ENCODE measurements around the gene DUS3L. TPM values are rescaled to one million over a fixed set of nuclear protein-coding genes. Genes with fewer than 3 reads are reported as not detected.

Gene DUS3L
- total and polyA plus RNA-seq, 2 donors (not counting 3 experiments of a cell fraction or from before 2014, with no cell fraction given): 25.8 to 38.9 TPM

- Histone ChIP-seq H3K9me1 (replicated peaks; ENCODE audit: control insufficient read depth, extremely low read depth, insufficient read depth, low read length) (no peaks in the 10 kb centered on the region), H3K9ac (replicated peaks; ENCODE audit: extremely low read depth, insufficient read depth, low read length) (no peak overlapping the region), H3K79me2 (ENCODE audit: control insufficient read depth, insufficient read depth, low read length) (no peaks in the 10 kb centered on the region), H3K4me2 (ENCODE audit: insufficient read depth, low read length) (no peak overlapping the region), H3K9me3 (replicated peaks; ENCODE audit: control insufficient read depth, insufficient read depth, low read length) (no peaks in the 10 kb centered on the region), H3K4me3 (replicated peaks in 1 of 3; ENCODE audit: insufficient read depth in 1 of 3, low read depth in 1 of 3, low read length in 3 of 3) (no peak overlapping the region), H3K27ac (ENCODE audit: insufficient read depth, low read depth, low read length) (no peak overlapping the region), H4K20me1 (replicated peaks; ENCODE audit: control insufficient read depth, extremely low read depth, insufficient read depth, low read length) (no peaks in the 10 kb centered on the region), H3K36me3 (ENCODE audit: control insufficient read depth in 2 of 2, extremely low read depth in 1 of 2, insufficient read depth in 2 of 2, low read length in 2 of 2) (no peaks in the 10 kb centered on the region), H2AFZ (ENCODE audit: low read depth, low read length) (no peak overlapping the region), H3K4me1 (ENCODE audit: control insufficient read depth, extremely low read depth, insufficient read depth, low read length) (no peaks in the 10 kb centered on the region), H3K27me3 (ENCODE audit: control insufficient read depth in 2 of 2, insufficient read depth in 2 of 2, low read length in 2 of 2) (no peaks in the 10 kb centered on the region)
- intact Hi-C loops (cut with micrococcal nuclease): no loop called here
- DNase-seq (ENCODE audit: low read depth, low spot score): no peak
- no peak for FAIRE-seq
- dilution Hi-C loops (cut with MboI; ENCODE audit: extremely low pct_ligation_motif_present, low sequenced_read_pairs): no loop called here
- ChIA-PET CTCF (no interaction called here), POLR2A (no interaction called here)
- TF ChIP-seq GATA2 (IDR thresholded peaks at IDR 0.05; ENCODE audit: insufficient read depth, insufficient read length, low read depth, low read length) (no peak), FOS (IDR thresholded peaks at IDR 0.05; ENCODE audit: borderline replicate concordance, insufficient read depth, low read length) (no peak), CTCF (IDR thresholded peaks at IDR 0.05; ENCODE audit: extremely low read depth in 1 of 2, insufficient read depth in 1 of 2, low read depth in 1 of 2, low read length in 2 of 2) (no peak), MYC (IDR thresholded peaks at IDR 0.05; ENCODE audit: low read depth, low read length) (no peak), POLR2AphosphoS5 (IDR thresholded peaks at IDR 0.05; ENCODE audit: insufficient read depth, low read depth, low read length) (no peak), EZH2 (IDR thresholded peaks at IDR 0.05; ENCODE audit: borderline replicate concordance, low read depth, low read length, severe bottlenecking) (no peak), POLR2A (IDR thresholded peaks at IDR 0.05; ENCODE audit: low read depth, low read length) (no peak), JUN (IDR thresholded peaks at IDR 0.05; ENCODE audit: borderline replicate concordance, insufficient read depth, insufficient read length, low read depth) (no peak)
- TF ChIP-seq, protein P1, sequence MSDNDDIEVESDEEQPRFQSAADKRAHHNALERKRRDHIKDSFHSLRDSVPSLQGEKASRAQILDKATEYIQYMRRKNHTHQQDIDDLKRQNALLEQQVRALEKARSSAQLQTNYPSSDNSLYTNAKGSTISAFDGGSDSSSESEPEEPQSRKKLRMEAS (IDR thresholded peaks at IDR 0.05; ENCODE audit: insufficient read depth, insufficient read length): no peak
- no TSS peak for BruUV-seq (replicated peaks)
These were observed 39.3 kb downstream of the DUS3L start for GRCh38 chr19:5751709-5752108.

Data from endothelial cell of umbilical vein (primary cell).